H1 (cell line): ENCODE results near the gene TSPAN9. TPM values are rescaled to one million over a fixed set of nuclear protein-coding genes. Genes with fewer than 3 reads are reported as not detected.

Experiments used
- CHD2 ChIP-seq: IDR thresholded peaks from 2 replicates; pipeline ENCODE4 v1.6.1; 2012; ENCODE audit warnings: low read length, improper control_type of control experiment
- KDM5A ChIP-seq: fragments of 200-600 bp; IDR thresholded peaks from 2 replicates; pipeline ENCODE4 v1.7.1; 2012; ENCODE audit warnings: mild to moderate bottlenecking, low read length, inconsistent platforms, mixed read lengths
- TCF12 ChIP-seq: IDR thresholded peaks from 2 replicates; pipeline ENCODE4 v1.6.1; 2011; ENCODE audit warnings: low read depth, mild to moderate bottlenecking, low read length
- TEAD4 ChIP-seq: IDR thresholded peaks from 2 replicates; pipeline ENCODE4 v1.6.1; 2012; ENCODE audit warnings: low read depth, low read length, inconsistent platforms, mixed read lengths
- polyA plus RNA-seq, 7 experiments: library from polyadenylated mRNA; depleted of rRNA in 3 of 7; stranded (reverse) in 5 of 7; unstranded in 2 of 7; fragments of >200 nt in 5 of 7; fragments of 200-250 nt in 2 of 7; gene quantifications; 1 replicate in 5 of 7; 2 replicates in 1 of 7; 4 replicates in 1 of 7; pipeline versions ENCODE4 v1.2.1 to v1.2.3, GENCODE V29; 2011 to 2013; ENCODE audit warnings: missing spikeins in 2 of 7, mixed read lengths in 2 of 7
- total RNA-seq: library from RNA; stranded (reverse); fragmentation: NEBNext Ultra II Directional; extraction: Animal tissue kit (Norgen Biotek cat#: 25700); gene quantifications from 2 replicates; pipeline ENCODE4 v1.2.1, GENCODE V29; 2021

The TSPAN9 gene
- total and polyA plus RNA-seq, 2 of the 8 experiments (the other 6 are each of a cell fraction or from before 2014, with no cell fraction given), result 11.5 to 29.1 TPM

DNA sequence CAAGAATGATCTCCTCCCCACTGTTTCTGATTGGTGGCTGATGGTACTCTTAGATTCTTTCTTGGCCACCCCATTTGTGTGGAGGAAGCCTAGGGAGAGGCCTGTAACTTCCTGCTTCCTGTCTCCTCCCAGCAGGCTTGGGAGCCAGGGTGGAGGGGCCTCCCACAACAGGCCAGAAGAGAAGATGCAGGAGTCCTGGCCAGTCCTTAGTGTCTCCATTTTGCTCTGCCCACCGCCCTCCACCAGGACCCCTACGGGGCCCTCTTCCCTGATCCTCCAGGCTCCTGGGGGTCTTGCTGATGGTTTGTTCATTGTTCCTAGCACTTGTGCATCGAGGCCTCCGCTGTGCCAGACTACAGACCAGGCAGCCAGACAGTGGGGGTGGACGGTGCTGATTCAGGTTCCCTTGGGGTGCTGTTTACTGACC is 6.8 kb downstream of the TSPAN9 start (continued):
- TF ChIP-seq TCF12, result no peak
- no peak for TF ChIP-seq TEAD4
- TF ChIP-seq KDM5A, result no peak
- no peak for TF ChIP-seq CHD2
- TF ChIP-seq, all 59 proteins: peak for 0
